Amniotic epithelial cell (primary cell): Measurements from ENCODE around the gene CD8B.

Experiments
- DNase-seq: peaks from one replicate; pipeline ENCODE4 v3.0.0-alpha.2; 2010; ENCODE audit warnings: low read depth

The CD8B gene

DNA sequence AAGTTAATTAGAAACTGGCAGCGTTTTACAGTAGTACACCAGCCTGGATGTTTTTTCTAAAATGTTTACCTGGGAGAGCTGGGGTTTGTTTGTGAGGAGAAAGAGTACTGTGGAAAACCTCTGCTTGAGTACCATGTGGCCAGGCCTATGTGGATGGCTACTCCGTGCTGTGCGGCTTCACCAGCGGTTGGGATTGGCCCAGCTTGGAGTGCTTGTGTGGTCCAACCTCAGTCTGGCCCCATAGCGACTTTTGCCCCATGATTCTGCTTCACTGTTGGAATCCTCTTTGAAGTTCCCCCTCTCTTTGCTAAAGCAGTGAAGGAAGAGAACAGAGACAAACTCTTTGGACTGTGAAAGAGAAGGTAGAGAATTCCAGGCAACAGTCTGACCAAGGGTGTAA, 86.8 kb downstream of the CD8B start:
- no peak for DNase-seq

DNA sequence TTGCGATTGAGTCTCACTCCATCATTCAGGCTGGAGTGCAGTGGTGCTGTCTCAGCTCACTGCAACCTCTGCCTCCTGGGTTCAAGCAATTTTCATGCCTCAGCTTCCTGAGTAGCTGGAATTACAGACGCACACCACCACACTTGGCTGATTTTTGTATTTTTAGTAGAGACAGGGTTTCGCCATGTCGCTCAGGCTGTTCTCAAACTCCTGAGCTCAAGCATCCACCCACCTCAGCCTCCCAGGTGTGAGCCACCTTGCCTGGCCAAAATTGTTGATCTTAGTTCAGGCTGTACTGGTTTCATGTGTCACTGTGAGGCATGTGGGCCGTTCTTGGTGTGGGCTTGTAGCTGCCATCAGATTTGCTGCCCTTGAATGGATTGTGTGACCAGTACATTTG, 89.1 kb downstream of the CD8B start:
- DNase-seq: no peak

DNA sequence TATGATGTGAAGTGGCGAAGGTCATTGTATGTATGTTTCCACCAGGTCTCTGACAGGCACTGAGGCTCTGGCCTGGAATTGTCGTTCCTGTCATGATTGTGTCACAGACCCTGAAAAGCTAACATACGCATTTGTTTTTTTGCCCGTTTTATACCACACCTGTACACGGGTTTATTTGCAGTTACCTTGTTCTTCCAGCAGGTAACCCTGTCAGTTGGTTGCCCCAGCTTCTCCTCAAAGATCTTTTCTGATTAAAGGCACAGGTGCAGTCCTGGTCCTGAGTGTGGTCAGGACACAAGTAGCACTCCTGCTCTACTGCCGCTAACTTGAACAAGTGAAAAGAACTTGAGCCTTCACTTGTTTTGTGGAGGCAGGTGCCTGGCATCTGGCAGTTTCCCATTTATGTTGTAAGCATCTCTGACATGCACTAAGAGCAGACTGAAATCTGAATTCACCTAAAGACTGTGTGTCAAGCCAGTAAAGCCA, 90.8 kb downstream of the CD8B start:
- DNase-seq: no peak

DNA sequence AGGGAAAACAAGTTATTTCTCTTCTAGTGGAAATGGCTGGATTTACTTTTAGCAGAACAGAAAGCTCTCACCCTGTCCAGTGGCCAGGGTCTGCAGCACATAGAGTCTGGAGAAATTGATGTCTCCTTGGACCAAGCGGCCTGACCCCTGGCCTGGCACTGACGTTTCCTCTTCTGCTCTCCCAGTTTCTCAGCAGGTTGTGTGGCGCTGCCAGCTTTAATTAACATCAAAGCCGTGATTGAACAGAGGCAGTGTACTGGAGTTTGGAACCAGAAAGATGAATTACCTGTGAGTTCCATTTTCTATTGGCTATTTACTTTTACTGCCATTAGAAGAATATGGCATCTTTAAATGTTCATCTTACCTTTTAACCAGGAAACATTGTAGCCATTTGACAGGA, 91.8 kb downstream of the CD8B start:
- no peak for DNase-seq

DNA sequence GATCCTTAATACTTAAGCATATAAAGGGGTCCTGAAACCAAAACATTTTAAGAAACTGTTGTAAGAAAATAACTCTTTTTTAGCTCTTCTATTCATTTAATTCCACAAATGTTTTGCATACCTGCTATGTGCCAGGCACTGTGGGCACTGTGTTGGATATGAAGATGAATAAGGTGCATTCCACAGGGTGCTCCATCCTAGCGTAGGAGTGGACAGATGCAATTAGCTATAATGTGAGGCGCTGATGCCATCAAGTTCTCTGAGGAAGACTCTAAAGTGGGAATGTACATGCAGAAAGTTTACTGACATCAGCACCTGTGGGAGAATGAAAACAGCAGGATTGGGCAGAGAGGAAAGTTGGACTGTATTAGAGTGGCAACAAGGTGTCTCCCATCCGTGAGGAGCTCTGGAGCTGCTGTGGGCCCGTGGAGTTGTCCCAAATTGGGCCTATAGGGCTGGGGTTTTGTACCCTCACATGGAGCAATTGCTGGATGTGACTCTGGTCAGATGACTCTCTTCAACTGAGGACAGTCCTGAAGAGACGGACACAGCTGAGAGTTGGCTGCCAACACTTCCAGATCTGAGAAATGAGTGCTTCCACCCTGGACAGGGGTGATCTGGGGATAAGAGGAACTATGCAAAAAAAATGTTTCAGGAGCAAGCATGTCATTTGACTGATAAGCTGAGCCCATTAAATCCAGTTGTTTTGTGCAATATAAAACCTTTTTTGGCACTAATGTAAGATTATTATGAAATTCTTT, 93.3 kb downstream of the CD8B start:
- peak; percentile 29 for DNase-seq
